AG20443 (cell line): ENCODE data around the gene ASXL1.
A peak's percentile ranks its signal among the peaks of the same experiment; 100 is the strongest.
"Not testable (repeated sequence)": the region's sequence is repeated elsewhere in the genome, so short reads cannot be mapped to it uniquely, and the experiment has no call there.

Experiments used
- DNase-seq: peaks from one replicate; pipeline ENCODE4 v3.0.0; 2012; ENCODE audit warnings: low spot score, mixed read lengths

The ASXL1 gene

DNA sequence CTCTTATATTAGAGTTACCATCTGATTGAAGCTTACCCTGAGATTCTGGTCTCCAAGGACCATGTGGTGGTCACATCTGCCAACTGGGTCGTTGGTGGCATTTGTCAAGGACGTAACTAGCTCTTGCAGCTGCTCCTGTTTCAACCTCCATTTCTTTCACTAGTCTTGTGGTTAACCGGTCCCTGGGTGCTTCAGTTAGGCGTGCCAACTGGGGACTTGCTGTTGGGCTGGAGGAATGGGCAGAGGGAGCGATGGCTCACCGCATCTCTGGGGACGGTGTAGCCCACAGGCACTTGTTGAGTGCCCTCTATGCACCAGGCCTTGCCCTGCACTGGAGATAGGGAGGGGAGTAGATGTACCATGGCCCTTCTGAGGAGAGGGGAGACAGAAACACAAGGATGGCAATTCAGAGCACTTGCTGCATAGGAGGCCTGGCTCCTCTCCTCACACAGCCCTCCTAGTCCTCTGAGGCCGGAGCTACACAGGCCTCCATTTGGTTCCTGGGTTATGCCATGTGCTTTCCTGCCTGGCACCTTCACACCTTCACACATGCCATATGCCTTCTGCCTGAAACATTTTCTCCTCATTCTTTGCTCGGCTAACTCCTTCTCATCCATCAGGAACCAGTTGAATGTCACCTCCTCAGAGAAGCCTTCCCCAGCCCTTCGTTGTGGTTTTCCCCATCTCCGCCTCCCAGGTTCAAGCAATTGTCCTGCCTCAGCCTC, 20.0 kb upstream of the ASXL1 start:
- DNase-seq: no peak

DNA sequence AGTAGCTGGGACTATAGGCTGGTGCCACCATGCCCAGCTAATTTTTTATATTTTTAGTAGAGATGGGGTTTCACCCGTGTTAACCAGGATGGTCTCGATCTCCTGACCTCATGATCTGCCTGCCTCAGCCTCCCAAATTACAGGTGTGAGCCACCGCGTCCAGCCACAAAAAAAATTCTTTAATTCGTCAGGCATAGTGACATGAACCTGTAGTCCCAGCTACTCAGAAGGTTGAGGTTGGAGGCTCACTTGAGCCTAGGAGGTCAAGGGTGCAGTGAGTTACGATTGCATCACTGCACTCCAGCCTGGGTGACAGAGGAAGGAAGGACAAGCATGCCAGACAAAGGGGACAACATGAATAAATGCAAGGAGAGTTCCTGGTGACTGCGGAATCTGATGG, 19.5 kb upstream of the ASXL1 start:
- no peak for DNase-seq

DNA sequence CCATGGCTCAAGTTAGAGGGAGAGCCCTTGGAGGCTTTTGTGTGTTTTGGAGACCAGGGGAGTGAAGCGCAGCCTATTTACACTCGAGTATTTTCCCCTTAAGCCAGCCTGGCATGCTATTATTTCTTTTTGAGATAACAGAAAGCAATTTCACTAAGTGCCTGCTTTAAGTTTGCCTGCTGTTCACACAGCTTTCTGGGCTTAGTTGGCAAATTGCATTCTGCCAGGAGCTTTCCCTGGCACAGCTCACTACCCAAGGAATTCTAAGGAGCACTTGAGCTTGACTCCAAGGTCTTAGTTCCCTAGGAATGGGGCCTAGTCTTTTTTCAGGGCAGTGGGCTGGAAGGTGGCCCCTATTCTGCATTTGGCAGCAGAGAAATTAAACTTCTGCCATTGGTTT, 19.0 kb upstream of the ASXL1 start:
- DNase-seq: no peak

GRCh38 chr20:32341053-32341452, 17.1 kb upstream of the ASXL1 start:
- DNase-seq: not testable (repeated sequence)

GRCh38 chr20:32343439-32343838, 14.7 kb upstream of the ASXL1 start:
- peak; percentile 55 for DNase-seq

DNA sequence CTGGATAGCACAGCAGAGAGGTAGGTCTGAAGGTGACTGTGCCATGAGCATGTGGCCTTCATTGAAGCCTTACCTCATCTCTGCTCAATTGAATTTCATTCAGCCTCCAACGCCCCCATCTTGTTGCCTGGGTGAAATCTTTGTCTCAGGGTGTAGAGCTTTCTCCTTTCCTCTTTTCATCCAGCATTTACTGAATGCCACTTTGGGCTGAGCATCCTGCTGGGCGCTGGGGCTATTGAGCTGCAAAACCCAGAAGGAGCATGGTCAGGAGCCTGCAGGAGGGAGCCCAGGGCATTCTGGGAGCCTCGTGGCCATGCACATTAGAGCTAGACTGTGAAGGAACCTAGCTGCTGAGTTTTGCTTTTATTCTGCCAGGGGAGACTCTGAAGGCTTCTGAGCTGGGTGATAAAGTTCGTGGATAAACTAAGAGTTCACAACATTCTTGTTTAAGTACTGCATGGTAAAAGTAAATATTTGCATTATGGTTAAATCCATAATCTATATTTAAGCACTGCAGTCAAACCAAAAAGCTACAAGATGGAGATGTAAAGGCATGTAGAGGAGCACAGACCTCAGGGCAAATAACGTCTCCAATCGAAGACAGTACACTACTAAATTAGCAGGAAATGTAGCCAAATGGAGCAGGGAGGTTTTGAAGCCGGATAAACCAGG, 13.2 kb upstream of the ASXL1 start:
- no peak for DNase-seq

DNA sequence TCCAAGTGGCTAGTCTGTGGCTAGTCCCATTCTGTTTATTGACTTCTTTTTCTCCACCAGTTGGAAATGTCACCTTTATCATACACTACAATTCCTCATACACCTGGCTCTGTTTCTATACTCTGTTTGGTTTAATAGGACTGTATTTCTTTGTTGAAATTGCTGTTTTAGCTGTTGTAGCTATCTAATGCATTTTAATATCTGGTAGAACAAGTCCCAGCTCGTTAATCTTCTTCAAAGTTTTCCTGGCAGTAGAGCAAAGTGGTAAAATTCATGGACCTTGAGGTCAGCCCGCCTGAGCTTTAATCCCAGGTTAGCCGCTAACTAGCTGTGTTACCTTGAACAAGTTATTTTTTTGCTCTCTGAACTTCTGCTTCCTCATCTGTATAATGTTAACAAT, 9.9 kb upstream of the ASXL1 start:
- DNase-seq: no peak

DNA sequence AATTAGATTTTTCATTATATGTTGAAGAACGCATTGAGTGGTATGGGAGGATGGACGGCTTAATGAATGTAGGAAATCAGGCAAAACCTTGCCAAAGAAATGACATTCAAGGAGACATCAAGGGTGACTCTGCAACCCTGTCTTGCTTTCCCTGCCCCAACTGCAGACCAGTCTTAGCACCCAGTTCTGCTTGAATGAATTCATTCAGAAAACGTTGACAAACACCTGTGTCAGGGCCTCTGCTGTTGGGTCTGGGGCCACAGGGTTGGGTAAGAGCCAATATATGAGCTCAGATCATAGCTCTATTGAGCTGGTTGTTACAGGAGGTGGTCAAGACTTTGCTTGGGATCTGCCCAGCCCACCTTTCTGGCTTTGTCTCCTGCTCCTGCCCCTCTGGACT, 7.7 kb upstream of the ASXL1 start:
- no peak for DNase-seq

DNA sequence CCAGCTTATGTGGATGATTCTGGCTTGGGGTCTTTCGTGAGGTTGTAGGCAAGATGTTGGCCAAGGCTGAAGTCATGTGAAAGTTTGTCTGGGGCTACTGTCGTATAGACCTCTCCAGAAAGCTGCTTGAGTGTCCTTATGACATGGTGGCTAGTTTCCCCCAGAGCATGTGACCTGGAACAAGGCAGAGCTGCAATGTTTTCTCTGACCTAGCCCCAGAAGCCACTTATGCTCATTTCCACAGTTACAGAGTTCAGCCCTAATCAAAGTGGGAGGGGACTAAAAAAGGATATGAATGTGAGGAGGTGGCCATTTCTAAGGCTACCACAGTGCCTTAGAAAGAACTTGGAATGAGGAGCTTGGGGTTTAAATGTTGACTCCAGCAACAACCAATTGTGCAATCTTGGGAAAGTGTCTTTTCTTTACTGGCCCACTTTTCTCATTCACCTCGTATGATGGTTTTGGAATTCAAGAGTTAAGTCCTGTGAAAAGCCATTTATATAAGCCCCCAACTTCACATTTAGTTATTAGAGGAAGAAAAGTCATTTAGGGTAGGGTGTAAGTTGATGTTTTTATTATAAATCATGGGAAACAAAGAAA, 5.9 kb upstream of the ASXL1 start:
- DNase-seq: no peak

GRCh38 chr20:32353848-32354496, 4.2 kb upstream of the ASXL1 start:
- no peak for DNase-seq

DNA sequence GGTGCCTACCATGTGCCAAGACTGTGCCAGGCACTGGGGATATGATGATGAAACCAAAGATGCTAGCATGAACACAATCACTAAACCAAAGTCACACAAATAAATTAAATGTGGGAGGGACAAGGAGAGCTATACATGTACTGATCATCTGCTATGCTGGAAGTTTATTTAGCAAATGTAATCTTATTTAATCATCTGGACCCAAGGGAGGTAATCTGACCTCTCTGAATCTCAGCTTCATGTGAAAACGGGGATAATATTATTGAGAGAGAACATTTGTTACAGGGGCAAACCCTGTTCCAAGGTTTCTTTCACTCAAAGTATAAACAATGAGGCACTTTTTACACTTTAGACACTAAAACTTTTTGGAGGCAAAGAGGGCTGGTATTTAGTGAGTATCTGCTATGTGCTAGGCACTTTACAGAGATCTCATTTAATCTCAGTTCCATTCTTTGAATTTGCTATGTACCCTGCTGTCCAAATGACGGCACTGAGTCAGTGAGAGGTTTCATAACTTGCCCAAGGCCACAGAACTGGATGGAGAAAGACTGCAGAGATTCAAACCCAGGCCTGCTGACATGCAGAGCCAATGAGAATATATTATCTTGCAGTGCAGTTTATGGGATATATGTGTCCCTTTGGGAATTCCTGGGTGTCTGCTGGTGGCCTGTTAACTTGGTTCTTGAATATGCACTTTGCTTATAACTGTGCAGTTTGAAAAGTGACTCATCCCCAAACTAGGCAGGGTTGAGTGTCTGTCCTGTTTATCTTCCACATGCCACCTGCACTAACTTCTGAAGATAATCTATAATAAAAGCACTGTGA, 3.3 kb upstream of the ASXL1 start:
- DNase-seq: no peak

DNA sequence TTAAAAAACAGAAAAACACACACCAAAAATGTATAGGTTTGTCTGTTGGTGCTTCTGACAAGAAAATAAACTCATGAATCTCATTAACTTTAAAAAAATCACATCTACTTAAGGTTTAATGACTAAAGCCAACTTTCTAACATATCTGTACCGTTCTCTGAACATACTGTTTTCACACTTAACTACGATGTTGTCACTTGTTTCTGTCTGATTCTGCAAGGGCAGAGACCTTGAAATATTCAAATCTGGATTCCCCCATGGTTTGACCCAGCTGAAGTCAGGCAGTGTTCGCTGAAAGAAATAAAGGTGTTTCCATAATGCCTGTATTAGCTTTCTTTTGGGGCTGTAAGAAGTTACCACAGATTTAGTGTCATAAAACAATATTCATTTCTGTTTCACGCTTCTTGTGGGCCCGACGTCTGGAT, 2.7 kb upstream of the ASXL1 start:
- DNase-seq: no peak

DNA sequence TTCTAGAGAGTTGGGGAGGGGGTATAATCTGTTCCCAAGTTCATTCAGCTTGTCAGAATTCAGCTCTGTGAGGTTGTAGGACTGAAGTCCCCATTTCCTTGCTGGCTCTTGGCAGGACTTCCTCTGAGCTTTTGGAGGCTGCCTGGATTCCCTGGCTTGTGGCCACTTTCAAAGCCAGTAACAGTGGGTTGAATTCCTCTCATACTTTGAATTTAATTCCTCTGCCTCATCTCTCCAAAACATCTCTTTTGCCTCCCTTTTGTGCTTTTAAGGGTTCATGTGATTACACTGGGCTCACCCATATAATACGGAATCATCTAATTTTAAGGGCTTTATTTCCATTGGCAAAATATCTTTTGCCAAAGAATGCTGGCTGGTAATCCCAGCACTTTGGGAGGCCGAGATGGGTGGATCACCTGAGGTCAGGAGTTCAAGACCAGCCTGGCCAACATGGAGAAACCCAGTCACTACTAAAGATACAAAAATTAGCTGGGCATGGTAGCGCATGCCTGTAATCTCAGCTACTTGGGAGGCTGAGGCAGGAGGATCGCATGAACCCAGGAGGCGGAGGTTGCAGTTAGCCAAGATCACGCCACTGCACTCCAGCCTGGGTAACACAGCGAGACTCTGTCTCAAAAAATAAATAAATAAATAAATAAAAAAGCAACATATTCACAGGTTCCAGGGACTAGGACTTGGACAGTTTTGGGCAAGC, 2.1 kb upstream of the ASXL1 start:
- peak; percentile 42 for DNase-seq

DNA sequence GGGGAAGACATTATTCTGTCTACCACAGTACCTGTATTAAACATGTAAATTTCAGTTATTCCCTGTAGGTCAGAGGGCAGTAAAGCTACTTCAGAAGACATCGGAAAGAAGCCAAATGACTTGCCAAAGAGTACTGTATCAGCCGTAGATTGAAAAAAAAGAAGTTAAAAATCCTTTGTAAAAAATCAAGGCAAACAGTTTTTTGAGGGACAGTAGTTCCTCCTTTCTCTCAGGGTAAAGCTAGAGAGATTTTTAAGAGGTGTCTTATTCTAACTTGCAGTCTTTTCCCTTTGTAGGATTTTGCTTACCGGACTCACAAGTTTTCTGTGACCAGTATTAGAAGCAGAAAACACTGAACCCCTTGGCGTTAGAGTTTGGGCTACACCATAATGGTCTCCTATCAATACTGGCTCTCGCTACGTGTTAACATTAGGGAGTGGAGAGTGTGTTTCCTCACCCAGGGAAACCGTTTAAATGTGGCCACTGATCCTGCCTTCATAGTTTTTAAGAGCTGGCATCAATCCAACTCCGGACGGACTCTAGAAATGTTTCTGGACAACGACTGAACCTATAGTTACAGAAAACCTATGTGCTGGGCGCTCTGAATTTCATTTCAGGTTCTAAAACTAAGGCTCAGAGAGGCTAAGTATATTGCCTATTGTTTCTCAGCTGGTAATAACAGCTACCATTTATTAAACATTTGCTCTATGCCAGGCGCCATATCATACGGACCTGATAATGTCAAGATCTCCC, 1.3 kb upstream of the ASXL1 start:
- DNase-seq: no peak

GRCh38 chr20:32357375-32357868, 709 bp upstream of the ASXL1 start:
- DNase-seq: peak; percentile 25

- no peak for DNase-seq
Measured at GRCh38 chr20:32358632-32358882, 426 bp downstream of the ASXL1 start.

DNA sequence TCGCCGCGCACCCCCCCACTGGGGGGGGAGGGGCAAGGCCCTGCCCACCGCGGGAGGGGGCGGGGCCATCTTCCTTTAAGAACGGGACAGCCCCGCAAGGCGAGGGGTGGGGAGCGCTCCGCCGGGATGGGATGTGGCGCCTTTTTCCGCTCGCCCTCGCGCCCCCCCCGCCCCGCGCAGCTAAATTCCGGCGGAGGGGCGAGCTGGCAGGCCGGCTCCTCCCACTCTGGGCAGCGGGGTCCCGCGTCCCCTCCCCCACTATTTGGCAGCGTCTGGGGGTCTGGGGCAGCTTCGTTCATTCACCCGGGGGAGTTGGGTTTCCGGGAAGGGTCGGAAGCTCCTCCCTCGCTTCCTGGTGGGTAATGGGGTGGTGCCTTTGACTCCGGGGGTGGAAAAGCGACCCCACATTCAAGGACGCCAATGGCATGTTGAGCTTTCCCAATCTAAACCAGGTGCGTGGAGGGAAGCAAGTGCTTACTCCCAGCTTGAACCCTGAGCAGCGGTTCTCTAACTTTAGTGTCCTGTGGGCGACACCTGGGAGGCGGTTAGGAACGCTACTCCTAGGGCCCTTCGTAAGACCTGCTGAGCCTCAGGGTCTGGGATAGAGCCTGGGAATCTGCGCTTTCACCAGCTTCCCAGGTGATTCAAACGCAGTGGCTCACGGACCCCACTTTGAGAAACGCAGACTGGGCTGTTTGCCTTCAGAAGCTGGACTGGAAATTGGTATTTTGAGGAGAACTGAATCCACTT, 927 bp downstream of the ASXL1 start:
- peak; percentile 88 for DNase-seq

GRCh38 chr20:32359633-32360332, 1.7 kb downstream of the ASXL1 start:
- DNase-seq: peak; percentile 53

- DNase-seq: no peak
Measured at GRCh38 chr20:32360333-32360634, 2.2 kb downstream of the ASXL1 start.
